Stimulated activated naive CD8-positive, alpha-beta T cell treated with anti-CD3 and anti-CD28 coated beads, Interleukin-15, Interleukin-2, amounts not matched to agents 100 U/mL and 50 U/mL, for 24 hours (primary cell): ENCODE data around the gene DGKG.
A peak's percentile ranks its signal among the peaks of the same experiment; 100 is the strongest.

Source experiments
- ATAC-seq: fragments of 150-1000 bp; cut with Tn5 transposase; one replicate; pipeline ENCODE4 v1.10.0; 2021
- DNase-seq: peaks from one replicate; pipeline ENCODE4 v3.0.0; 2021

DGKG gene

DNA sequence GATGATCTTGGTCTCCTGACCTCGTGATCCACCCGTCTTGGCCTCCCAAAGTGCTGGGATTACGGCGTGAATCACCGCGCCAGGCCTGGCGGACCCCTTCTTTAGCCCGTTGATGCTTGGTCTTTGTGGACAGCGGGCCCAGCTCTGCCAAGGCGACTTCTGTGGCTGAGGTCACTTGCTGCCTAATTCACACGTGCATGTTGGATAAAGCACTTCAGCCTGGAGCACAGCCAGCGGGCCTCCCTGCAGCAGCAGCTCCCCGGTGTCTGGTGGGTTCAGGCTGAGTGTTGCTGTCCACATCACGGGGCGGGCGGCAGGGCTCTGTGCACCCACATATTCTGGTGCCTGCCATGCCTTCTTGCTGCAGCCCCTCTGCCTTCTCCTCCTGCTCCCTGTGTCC lies 88.4 kb downstream of the DGKG start:
- ATAC-seq, result no peak

DNA sequence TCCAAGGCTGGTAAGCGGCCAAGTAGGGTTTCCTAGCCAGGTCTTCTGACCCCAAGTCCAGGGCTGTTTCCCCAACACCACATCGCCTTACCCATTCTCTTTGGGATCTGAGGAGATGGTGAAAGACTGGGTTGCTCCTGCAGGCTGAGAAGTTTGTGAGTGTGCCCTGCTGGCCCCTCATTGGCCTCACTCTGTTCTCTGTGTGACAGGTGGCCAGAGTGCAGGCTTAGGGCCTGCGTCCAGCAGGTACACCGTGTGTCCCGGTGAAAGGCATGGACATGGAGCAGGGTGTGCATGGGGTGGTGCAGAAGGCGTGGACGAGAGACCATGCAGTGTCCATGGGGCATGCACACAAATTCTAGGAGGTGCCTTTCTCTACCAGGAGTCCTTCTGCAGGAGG lies 91.3 kb downstream of the DGKG start:
- ATAC-seq (no peak), DNase-seq (no peak)

More for the DNA sequence above, 88.4 kb downstream of the DGKG start:
- DNase-seq, result no peak

DNA sequence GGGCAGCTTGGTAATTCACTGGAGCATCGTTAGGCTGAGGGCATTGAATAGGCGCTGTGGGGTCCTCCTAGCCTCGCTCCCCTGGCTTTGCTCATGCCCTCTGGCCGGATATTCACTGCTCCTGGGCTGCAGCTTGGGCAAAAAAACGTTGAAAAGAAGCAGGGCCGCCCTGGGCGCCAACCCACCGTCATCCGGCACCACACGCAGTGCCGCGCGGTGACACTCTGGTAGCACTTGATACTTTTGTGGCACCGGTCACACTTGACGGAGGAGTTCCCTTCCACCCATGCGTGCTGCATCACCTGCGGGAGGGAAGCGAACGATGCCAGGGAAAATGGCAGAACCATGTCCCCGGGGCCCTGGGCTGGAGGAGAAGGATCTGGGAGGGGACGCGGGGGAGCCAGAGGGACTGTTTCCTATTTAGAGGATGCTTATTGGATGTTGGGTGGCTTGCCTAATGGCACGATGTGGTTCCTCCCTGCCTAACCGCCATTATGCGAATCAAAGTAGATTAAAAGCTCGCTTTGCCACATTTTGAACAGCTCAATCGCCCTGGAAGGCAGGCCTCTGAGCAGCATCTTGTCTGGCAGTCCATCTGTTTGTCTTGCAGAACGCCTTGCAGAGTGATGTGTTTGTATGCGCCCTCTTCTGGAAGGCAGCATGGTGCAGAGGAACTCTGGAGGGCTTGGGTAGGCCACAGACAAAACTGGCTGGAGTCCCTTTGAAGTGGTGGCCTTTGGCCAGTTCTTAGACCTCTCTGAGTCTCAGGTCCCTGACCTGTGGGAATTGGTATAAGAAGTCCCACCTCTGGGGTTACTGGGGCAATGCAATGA lies 93.2 kb downstream of the DGKG start:
- DNase-seq (no peak), ATAC-seq (no peak)

DNA sequence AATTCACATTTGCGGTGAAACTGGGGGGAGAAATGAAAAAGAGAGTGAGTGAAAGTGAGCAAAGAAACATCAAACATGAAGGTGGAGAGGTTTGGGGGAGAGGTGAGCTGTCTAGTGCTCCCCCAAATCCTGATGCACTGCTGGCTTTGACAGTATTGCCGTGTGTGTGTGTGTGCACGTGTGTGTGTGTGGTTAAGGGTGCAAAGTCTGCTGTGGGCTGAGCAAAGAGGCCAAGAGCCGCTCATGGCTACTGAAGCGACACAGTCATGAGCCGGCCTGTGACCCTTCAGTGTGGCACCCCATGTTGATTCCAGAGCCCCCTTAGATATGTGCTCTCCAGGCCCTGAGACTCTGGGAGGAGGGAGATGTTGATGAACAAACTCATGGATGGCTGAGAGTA lies 94.3 kb downstream of the DGKG start:
- no peak for ATAC-seq

DNA sequence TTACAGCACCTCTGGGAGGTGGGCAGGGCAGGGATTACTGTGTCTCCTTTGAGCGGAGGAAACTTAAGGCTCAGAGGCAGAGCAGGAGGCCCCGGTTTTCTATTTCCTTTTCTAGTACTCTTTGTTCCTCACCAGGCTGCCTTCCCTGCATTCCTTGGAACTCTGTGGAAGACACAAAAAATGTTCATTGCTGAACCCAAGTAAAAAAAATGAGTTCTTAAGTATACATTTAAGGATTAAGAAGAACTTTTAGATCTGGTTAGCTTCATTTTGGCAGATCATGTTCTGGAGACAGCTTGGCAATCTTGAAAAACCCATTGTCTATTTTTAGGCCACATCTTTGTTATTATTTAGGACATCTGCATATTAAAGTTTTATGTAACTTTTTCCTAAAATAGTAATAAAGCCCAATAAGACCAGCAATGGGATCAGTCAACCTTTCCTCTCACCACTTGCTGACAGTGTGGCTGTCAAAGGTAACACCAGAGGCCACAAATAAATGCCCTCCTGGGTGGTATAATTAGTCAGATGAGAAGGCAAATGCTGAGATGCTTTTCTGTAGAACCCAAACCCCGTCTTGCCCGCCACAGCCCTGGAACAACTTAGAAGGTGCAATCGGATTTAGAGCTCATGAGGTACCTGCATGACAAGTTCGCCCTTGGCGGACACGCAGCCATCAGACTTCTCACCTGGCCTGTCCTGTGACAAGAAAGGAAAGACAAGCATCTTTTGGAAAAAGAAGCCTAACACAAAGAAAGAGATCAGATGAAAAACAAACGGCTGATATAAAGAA lies 97.2 kb downstream of the DGKG start:
- ATAC-seq (no peak), DNase-seq (no peak)

More for the DNA sequence above, 94.3 kb downstream of the DGKG start:
- DNase-seq, result no peak

DNA sequence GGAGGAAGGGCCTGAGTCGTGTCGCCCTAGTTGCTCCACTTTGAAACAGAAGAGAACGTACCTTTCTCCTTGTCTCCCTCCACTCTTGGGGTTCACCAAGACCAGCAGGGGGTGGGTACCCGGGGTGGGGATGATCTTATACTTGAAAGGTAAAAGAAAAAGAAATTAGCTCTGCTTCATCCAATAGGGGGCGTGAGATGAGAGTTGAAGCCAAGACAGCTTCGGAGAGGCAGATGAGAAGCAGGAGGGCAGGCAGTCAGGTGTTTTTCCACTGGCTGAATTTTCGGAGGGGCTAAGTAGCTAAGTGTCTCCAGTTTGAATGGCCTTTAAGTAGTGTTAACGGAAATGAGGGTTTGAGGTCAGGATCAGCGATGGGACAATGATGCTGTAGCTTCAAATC lies 100.4 kb downstream of the DGKG start:
- DNase-seq, result no peak
- ATAC-seq, result no peak

DNA sequence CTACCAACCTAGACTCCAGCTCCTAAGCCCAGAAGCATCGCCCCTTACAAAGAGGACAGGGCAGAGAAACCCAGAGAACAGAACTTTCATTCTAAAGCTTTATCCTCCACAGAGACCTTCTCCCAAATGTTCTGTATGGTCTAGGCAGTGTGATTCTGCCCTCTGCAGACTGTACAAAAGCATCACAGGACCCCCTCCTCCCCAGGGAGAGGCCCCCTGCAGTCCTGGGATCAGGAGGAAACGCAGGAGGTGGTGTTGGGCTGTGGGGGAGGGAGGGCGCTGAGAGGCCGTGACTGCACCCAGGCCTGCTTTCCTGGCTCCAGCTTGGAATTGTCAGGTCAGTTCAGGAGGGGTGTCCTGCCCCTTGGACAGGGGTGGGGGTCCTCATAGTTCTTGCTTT lies 101.3 kb downstream of the DGKG start:
- no peak for ATAC-seq
- no peak for DNase-seq

DNA sequence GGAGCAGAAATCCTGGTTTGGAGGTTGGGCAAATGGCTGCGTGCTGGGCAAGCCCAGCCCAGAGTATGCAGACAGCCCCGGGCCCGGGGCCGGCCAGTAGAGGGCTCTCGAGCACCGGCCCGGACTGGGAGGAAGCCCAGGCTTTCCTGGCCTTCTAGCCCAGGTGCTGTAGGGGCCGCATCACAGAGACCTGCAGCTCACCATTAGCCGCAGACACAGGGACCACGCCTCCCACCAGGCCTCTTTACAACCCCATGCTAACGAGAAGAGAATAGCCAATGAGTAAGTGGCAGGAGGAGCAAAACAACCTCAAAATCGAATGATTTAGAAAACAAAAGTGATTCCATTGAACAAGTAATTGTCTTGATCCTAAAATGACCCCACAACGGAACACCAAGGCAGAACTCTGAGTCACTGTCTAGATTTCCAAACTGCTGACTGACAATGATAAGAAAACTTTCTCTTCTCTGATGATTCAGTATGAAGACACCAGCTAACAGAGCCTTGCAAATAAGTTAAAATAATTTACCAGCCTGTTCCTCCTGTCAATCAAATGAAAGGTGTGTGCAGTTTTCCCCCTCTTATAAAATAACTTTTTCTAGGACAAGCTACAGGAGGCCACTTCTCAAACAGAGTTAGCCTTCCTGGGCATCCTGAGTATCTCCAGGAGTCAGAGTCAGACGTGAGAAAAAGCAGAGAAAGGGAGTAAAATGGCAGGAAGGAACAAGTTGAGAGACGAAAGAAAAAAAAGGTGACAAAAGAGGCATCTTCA lies 102.2 kb downstream of the DGKG start:
- ATAC-seq (peak; percentile 87), DNase-seq (peak; percentile 77)

DNA sequence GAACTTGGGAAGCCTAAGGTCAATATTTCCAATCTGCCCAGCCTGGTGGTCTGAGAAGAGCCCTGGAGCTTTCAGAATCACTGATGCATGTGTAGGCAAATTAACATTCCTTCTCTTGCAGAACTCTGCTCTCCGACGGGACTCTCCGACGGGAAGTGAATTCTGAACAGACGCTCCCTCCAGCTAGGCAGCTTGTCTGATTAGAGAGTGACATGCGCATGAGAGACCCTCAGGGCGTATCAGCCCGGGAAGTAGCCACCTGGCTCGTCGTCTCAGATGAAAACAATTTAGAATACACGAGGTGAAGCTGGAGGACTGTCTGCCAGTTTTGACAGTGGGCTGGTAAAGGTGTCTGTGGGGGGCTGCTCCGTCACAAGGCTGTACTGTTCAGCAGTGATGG lies 103.1 kb downstream of the DGKG start:
- DNase-seq (no peak), ATAC-seq (no peak)

DNA sequence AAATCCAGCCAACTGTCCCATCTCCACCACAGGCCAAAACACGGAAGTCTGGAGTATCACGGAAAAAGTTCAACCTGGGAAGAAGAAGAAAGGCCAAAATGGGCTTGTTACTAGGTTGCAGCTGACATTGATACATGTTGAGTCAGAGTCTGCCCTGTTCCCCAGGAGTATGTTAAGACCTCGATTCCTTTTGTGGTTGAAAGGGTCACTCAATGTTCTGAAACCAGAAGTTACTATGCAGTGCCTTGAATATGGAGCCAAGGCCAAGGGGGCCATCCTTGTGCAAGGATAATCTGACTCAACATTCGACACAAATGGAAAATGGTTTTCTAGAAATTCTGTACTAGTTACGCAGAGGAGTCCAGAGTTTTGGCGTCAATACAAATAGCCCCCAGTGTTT lies 104.2 kb downstream of the DGKG start:
- DNase-seq, result no peak
- no peak for ATAC-seq

DNA sequence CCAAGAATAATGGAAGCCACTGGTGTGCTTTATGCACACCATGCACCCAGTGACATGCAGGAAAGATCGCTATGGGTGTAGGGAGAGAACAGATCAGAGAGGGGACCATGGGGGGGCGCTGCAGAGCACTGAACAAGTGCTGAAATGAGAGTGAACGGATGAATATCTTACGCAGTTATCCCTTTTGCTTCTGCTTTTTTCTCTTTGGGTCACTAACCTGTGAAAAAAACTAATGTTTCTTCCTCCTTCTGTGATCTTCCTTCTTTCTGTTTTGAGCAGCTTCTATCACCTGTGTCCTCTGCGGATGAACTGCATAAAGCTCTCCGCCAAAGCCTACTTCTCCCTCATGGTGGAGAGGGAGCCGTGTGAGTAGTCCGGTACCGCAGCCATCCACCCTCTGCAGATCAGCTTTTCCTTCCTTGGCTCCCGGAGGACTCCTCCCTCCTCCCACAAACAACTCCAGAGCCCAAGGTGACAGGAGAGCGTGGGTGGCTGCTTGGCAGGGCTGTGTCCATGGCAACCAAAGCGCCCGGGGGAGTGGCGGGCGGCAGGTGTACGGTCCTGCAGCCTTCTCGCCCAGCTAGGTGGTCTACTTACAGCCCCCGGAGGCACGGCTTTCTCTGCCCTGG lies 106.2 kb downstream of the DGKG start:
- DNase-seq, result peak; percentile 57
- ATAC-seq, result no peak

DNA sequence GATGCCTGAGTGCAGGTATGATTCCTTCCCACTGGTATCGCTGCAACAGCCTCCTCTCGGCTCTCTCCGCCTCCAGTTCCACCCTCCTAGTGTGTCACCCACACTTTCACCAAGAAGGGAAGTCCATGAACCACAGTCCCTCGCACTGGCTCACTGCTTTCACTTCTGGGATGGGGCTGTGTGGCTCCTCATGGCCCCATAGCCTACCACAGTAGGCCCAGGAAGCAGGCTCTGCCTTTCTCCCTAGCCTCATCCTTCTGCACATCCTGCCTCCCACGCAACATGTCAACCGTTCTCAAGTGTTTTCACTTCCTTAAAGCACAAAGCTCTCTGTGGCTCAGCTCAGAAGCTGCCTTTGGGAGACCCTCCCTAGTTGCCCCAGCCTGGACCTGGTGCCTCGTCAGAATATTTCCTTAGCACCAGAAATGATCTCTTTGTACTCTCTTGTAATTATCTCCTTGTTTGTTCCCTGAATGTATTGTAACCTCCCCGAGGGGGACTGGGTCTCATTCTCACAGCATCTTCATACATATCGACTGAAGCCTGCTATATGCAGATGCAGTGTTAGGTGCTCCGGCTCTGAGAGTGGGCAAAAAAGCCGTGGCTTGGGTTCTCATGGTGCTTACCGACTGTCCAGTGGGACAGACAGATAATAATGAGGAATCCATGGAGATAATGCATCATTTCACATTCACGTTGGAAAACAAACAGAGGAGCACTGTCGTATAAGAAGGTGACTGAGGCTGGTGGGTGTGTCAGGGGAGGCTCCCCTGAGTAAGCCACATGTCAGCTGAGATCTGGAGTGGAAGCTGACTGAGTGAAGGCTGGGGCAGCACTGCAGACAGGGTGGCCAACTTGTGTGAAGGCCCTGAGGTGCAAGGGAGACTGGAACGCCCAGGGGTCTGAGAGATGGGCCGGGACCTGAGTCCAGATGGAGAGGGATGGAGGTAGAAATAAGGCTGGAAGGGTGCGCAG lies 107.1 kb downstream of the DGKG start:
- ATAC-seq, result peak; percentile 44
- peak; percentile 43 for DNase-seq

DNA sequence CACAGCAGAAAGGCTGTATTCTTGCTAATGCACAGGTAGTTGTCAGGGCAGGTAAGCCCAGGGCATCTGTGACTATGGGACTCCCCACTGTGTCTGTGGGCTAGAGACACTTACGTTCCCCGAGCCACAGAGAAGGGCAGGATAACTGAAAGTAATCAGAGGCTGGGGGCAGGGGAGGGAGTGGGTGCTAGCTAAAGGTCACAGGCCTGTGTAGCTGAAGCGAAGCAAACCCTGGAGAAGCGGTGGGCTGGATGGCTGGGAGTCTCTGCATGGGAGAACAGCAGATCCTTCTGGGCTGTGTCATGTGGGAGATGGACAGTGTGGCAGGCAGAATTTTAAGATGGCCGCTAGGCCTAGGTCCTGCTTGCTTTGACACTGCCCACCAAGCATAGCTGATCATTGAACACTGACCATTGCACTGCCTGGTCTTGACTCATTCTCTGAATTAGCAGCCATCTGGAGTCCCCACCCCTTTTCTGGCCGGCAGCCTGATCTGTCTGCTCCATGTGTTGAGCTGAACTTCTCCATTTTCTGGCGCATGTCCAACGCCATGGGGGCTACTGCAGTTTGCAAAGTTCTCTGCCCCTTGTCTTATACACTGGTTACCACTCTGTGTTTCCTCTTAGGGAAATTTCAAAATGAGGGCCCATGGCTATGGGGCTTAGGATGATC lies 110.0 kb downstream of the DGKG start:
- DNase-seq (no peak), ATAC-seq (no peak)

DNA sequence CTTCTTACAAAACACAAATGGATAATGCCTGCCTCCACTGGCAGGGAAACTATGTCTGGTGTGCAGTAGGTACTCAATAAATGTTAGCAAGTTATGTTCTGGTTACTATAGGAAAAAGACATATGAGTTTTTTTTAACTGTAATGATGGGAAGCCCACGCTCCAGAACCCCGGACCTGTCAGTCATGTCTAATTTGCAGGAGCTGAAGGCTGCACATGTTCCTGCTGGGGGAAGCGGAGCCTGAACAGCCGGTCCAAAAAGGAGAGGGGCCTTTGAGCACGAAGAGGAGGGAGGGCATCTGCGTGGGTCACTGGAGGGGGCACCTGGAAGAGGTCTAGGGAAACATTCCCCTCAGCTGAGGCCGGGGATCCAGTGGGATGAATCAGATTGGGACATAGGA lies 113.2 kb downstream of the DGKG start:
- ATAC-seq (no peak), DNase-seq (no peak)

DNA sequence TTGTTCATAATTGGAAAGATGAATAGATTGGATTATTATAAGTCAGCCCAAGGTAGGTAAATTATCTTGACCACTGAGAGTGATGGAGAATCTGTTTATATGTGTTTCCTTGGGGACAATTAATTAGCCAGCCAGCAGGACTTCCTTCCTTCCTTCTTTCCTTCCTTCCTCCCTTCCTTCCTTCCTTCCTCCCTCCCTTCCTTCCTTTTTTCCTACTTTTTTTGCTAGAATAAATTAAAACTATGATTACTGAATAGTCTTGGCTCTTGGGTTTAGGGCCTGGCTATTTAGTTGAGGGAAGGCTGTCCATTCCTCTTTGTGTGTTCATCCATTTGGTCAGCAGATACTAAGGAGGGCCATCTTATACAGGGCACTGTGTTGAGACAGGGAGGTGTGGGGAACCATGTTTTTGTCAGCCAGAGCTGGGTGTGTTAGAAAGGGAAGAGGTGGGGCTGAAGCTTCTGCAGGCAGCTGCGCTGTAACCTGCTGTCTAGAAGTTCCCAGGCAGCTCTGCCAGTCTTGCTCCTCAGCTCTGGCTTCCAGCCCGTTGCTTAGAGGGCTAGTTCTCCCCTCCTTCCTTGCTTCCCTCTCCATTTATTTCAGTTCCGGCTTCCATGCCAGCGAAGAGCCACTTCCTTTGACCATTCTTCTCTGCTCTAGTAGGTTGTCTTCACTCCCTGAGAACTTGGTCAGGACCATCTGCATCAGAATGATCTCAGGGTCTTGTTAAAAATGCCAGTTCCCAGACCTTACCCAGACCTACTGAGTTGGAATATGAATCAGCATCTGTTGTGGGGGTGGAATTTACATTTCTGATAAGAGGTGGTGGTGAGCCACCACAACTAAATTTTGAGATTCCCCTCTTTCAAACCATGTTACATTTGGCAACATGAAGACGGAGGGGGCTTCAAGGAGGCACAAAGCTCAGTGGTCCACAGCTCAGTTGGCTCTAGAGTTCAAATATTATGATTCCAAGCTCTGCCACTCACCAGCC lies 113.9 kb downstream of the DGKG start:
- peak; percentile 72 for ATAC-seq
- no peak for DNase-seq

DNA sequence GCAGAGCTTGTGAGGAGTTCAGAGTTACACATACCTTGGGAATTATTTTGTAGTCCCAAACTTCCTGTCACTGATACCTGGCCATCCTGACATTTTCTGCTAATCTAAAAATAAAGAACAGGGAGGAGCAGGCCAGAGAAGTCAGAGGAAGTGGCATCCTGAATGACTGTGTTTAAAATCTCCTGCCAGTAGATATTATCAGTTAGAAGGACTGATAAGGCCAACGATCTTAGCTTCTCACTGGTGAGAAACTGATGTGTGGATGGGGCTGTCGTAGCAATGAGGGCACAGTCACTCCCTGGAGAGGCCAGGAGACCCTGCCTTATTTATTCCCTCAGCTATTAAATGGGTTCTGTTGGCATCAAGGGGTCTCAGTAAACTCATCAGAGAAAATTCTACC lies 115.1 kb downstream of the DGKG start:
- ATAC-seq (no peak), DNase-seq (no peak)

DNA sequence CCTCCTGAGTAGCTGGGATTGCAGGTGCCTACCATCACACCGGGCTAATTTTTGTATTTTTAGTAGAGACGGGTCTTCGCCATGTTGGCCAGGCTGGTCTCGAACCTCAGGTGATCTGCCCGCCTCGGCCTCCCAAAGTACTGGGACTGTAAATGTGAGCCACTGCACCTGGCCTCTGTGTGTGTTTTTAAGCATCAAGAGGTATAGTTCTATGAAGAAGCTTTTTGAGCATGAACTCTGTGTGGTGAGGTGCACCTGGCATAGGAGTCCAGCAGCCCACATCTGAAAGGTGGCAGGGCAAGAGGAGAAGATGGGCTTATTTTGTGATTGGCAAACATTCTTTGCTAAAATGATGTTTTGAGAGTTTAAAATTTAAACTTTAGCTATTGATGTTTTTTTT lies 118.0 kb downstream of the DGKG start:
- DNase-seq, result no peak
- ATAC-seq, result no peak

DNA sequence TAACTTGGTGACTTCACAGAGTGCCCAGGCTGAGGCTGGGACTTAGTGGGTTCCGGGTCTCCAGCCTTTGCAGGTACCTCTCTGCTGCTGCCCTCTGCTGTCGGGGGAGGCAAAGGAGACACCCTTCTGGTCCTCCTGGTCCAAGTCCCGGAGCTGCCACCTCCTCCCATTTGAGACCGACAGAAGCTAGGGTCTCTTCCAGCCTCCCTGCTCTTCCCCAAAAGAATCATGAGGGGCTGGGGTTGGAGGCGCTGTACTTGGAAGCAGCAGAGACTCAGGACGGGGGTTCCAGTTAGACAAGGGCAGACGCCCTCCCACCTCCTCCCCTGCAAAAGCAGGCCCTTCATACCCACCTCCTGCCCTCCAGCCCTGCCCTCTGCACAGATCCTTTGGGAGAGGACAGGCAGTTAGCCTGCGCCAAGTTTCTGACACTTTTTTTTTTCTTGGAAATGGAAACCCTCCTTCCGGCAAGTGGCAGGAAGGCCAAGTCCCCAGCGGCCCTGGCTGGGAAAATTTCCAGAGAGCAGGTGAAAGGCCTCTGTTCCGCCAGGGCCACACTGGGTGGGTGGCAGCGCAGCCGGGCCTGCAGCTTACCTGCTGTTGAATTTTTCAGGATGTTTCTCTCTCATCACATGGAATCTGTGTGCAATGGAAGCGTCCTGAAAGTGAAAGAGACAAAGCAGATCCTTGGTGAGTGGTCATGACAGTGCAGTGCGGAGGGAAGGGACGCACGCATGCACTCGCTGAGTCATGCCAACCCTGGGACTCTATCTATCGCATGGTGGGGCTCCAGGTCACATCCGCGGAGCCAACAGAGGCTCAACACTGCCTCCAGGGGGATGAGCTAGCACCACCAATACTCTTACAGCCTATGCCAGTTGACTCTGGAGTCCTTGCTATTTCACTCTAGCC lies 119.9 kb downstream of the DGKG start:
- peak; percentile 65 for DNase-seq
- ATAC-seq, result peak; percentile 98
